CD14-positive monocyte (primary cell): ENCODE results near the gene CAD. TPM values are rescaled to one million over a fixed set of nuclear protein-coding genes. Genes with fewer than 3 reads are reported as not detected.

Experiments
- DNase-seq, 3 donors: peaks; one replicate each; pipeline ENCODE4 v3.0.0-alpha.2; 2011 to 2022
- H2AFZ ChIP-seq: 2 replicates; pipeline ENCODE4 v1.6.0; 2012; ENCODE audit warnings: mild to moderate bottlenecking, low read depth, low read length, inconsistent platforms; ENCODE audit not compliant: insufficient read depth, poor library complexity, severe bottlenecking
- H3K27ac ChIP-seq, 2 donors: 1 replicate in 1 of 2; 2 replicates in 1 of 2; pipeline ENCODE4 v1.5.1; 2012 to 2013; ENCODE audit warnings: low read length in 2 of 2, control low read depth in 1 of 2, inconsistent platforms in 1 of 2, low read depth in 1 of 2, mild to moderate bottlenecking in 1 of 2
- H3K27me3 ChIP-seq, 2 donors: one replicate each; pipeline versions ENCODE4 v1.6.0 to v1.6.1; 2011 to 2013; ENCODE audit warnings: low read length in 2 of 2; ENCODE audit not compliant: control insufficient read depth in 2 of 2, insufficient read depth in 2 of 2
- H3K36me3 ChIP-seq, 2 donors: replicated peaks in 1 of 2; 1 replicate in 1 of 2; 2 replicates in 1 of 2; pipeline versions ENCODE4 v1.5.1 to v1.6.1; 2012 to 2013; ENCODE audit warnings: low read length in 2 of 2, control low read depth in 1 of 2, inconsistent platforms in 1 of 2, mild to moderate bottlenecking in 1 of 2; ENCODE audit not compliant: insufficient read depth in 2 of 2, control insufficient read depth in 1 of 2
- H3K4me1 ChIP-seq, 2 donors: 1 replicate in 1 of 2; 2 replicates in 1 of 2; pipeline versions ENCODE4 v1.5.1 to v1.6.1; 2012 to 2013; ENCODE audit warnings: low read length in 2 of 2, control low read depth in 1 of 2, inconsistent platforms in 1 of 2, mild to moderate bottlenecking in 1 of 2, moderate library complexity in 1 of 2; ENCODE audit not compliant: insufficient read depth in 2 of 2, control insufficient read depth in 1 of 2
- H3K4me2 ChIP-seq: replicated peaks from 2 replicates; pipeline ENCODE3; 2012; ENCODE audit warnings: low read length, moderate library complexity, mild to moderate bottlenecking; ENCODE audit not compliant: poor library complexity, severe bottlenecking; ENCODE audit errors: extremely low read depth
- H3K4me3 ChIP-seq, 3 experiments: fragments of 200-600 bp in 1 of 3; sonication (generic) in 1 of 3; replicated peaks in 1 of 3; 1 replicate in 2 of 3; 2 replicates in 1 of 3; pipeline ENCODE4 v1.5.1; 2011 to 2013; ENCODE audit warnings: low read length in 3 of 3, mild to moderate bottlenecking in 3 of 3, control low read depth in 2 of 3, low read depth in 2 of 3, inconsistent platforms in 1 of 3, moderate library complexity in 1 of 3
- H3K79me2 ChIP-seq: 2 replicates; pipeline ENCODE4 v1.6.0; 2012; ENCODE audit warnings: mild to moderate bottlenecking, control low read depth, inconsistent platforms, low read length, moderate library complexity; ENCODE audit not compliant: insufficient read depth
- H3K9ac ChIP-seq: 2 replicates; pipeline ENCODE4 v1.6.0; 2017; ENCODE audit warnings: low read length, mild to moderate bottlenecking; ENCODE audit not compliant: insufficient read depth, poor library complexity, severe bottlenecking
- H3K9me3 ChIP-seq, 2 donors: replicated peaks in 1 of 2; 1 replicate in 1 of 2; 2 replicates in 1 of 2; pipeline versions ENCODE4 v1.5.1 to v1.6.1; 2012 to 2013; ENCODE audit warnings: low read length in 2 of 2, control low read depth in 1 of 2; ENCODE audit not compliant: control insufficient read depth in 1 of 2, insufficient read depth in 1 of 2
- H4K20me1 ChIP-seq: 2 replicates; pipeline ENCODE4 v1.6.0; 2012; ENCODE audit warnings: mild to moderate bottlenecking, low read length, control low read depth, moderate library complexity; ENCODE audit not compliant: insufficient read depth
- H3K27ac Mint-ChIP-seq, 7 donors: one replicate each; pipeline ENCODE4 v1.8.0; 2020; ENCODE audit warnings: mild to moderate bottlenecking in 7 of 7, mixed read lengths in 7 of 7, moderate library complexity in 6 of 7, inconsistent platforms in 2 of 7
- H3K27me3 Mint-ChIP-seq, 3 donors: one replicate each; pipeline ENCODE4 v1.8.0; 2021 to 2022; ENCODE audit warnings: low read depth in 3 of 3, mild to moderate bottlenecking in 3 of 3, mixed read lengths in 3 of 3, moderate library complexity in 3 of 3, inconsistent platforms in 1 of 3
- H3K36me3 Mint-ChIP-seq, 2 donors: one replicate each; pipeline ENCODE4 v1.8.0; 2020; ENCODE audit warnings: mixed read lengths in 2 of 2, inconsistent platforms in 1 of 2, mild to moderate bottlenecking in 1 of 2
- H3K4me1 Mint-ChIP-seq: one replicate; pipeline ENCODE4 v1.8.0; 2020; ENCODE audit warnings: mild to moderate bottlenecking, mixed read lengths
- H3K4me3 Mint-ChIP-seq, 2 donors: one replicate each; pipeline ENCODE4 v1.8.0; 2020; ENCODE audit warnings: mild to moderate bottlenecking in 2 of 2, mixed read lengths in 2 of 2, moderate library complexity in 1 of 2
- H3K9me3 Mint-ChIP-seq, 7 donors: one replicate each; pipeline ENCODE4 v1.8.0; 2020 to 2022; ENCODE audit warnings: mixed read lengths in 7 of 7, mild to moderate bottlenecking in 6 of 7, moderate library complexity in 6 of 7, inconsistent platforms in 2 of 7
- CTCF ChIP-seq: fragments of 200-600 bp; IDR thresholded peaks from one replicate; pipeline ENCODE4 v1.8.0; 2022; ENCODE audit warnings: antibody characterized with exemption, mild to moderate bottlenecking
- WGBS: methylation state at CpG from one replicate; pipeline ENCODE4 v1.1.5; 2013; ENCODE audit warnings: missing lambda C conversion rate; ENCODE audit not compliant: insufficient coverage; 5-methylcytosine and 5-hydroxymethylcytosine counted together
- intact Hi-C, 2 donors: fragments of 100-400 bp; cut with micrococcal nuclease; formaldehyde crosslinking; loops; one replicate each; pipeline versions ENCODE4 v1.15.0 to v1.15.1; 2023
- polyA plus RNA-seq, 3 donors: library from polyadenylated mRNA; depleted of rRNA in 1 of 3; unstranded in 2 of 3; stranded (reverse) in 1 of 3; fragments of 300-500 nt in 2 of 3; fragments of >200 nt in 1 of 3; fragmentation: Illumina TruSeq in 2 of 3; gene quantifications; 1 replicate in 2 of 3; 2 replicates in 1 of 3; pipeline ENCODE4 v1.2.3, GENCODE V29; 2012 to 2021

The CAD gene
- polyA plus RNA-seq, 3 donors, result 0.71 to 17.3 (median 1.7) TPM

DNA sequence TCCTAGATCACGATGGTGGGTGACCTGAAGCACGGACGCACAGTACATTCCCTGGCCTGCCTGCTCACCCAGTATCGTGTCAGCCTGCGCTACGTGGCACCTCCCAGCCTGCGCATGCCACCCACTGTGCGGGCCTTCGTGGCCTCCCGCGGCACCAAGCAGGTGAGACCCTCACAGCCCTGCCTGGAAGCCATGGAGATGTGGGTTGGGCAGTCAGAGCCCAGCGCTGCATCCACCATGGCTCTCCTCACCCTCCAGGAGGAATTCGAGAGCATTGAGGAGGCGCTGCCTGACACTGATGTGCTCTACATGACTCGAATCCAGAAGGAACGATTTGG is 25.4 kb downstream of the CAD start:
- peaks cover 66 to 73% of the 10 kb centered on the region in 2 donors for H3K36me3 Mint-ChIP-seq

DNA sequence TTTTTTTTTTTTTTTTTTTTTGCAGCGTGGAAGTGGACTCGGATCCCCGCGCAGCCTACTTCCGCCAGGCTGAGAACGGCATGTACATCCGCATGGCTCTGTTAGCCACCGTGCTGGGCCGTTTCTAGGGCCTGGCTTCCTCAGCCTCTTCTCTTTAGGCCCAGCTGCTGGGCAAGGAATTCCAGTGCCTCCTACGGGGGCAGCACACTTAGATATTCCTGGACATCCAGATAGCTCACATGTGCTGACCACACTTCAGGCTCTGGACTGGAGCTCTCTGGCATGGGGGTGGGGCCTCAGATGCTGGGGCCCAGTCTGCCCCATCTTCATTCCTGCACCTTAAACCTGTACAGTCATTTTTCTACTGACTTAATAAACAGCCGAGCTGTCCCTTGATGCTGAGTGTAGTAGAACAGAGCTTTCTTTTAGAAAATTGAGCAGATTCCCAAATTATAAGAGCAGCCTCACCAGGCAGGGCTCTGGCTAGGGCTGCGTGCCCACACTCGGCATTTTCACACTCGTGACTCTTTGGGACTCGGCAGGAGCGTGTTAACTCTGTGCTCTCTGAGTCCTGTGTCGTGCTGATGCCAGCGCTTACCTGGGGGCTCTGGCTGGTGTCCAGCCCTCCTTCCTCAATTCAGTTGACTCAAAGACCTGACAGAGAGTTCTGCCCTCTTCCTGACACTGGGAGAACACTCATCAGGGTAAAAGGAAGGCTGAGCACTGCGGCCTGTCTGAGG is 26.4 kb downstream of the CAD start:
- Histone ChIP-seq H3K4me2 (no peak overlapping the region), H3K4me3 (no peak overlapping the region), H3K9ac (no peak overlapping the region), H3K36me3 (peaks cover 58 to 66% of the 10 kb centered on the region in 2 donors), H3K27me3 (no peaks in the 10 kb centered on the region), H3K9me3 (no peaks in the 10 kb centered on the region), H3K4me1 (no peaks in the 10 kb centered on the region), H3K79me2 (no peaks in the 10 kb centered on the region), H2AFZ (no peak overlapping the region), H3K27ac (no peak overlapping the region), H4K20me1 (no peaks in the 10 kb centered on the region)
- intact Hi-C loops, result no loop called here
- Mint-ChIP-seq H3K27ac (peak overlapping the region in 2 of 7 donors; percentile 11 to 42), H3K36me3 (peaks cover 57 to 64% of the 10 kb centered on the region in 2 donors), H3K4me3 (no peak overlapping the region), H3K9me3 (no peaks in the 10 kb centered on the region), H3K4me1 (no peaks in the 10 kb centered on the region), H3K27me3 (peaks cover 0 to 7% (median 4%) of the 10 kb centered on the region in 3 donors)
- no peak for DNase-seq
- 89% methylated on average over 18 of the region's 19 CpGs for WGBS
- TF ChIP-seq CTCF, result no peak

More for the DNA sequence above, 25.4 kb downstream of the CAD start:
- Histone ChIP-seq H3K27ac (no peak overlapping the region), H3K4me2 (no peak overlapping the region), H2AFZ (no peak overlapping the region), H3K4me3 (no peak overlapping the region), H3K79me2 (no peaks in the 10 kb centered on the region), H3K36me3 (peaks cover 67 to 75% of the 10 kb centered on the region in 2 donors), H3K27me3 (no peaks in the 10 kb centered on the region), H3K4me1 (no peaks in the 10 kb centered on the region), H3K9me3 (no peaks in the 10 kb centered on the region), H3K9ac (no peak overlapping the region), H4K20me1 (no peaks in the 10 kb centered on the region)
- Mint-ChIP-seq H3K4me1 (no peaks in the 10 kb centered on the region), H3K27me3 (peaks cover 0 to 3% (median 3%) of the 10 kb centered on the region in 3 donors), H3K9me3 (no peaks in the 10 kb centered on the region), H3K27ac (peak overlapping the region in 1 of 7 donors; percentile 30), H3K4me3 (no peak overlapping the region)
- 94% methylated on average over 13 of the region's 16 CpGs for WGBS
- DNase-seq, result no peak
- no peak for TF ChIP-seq CTCF
- intact Hi-C loops, result no loop called here
